ENCODE measurements around the gene AMELX.

DNA sequence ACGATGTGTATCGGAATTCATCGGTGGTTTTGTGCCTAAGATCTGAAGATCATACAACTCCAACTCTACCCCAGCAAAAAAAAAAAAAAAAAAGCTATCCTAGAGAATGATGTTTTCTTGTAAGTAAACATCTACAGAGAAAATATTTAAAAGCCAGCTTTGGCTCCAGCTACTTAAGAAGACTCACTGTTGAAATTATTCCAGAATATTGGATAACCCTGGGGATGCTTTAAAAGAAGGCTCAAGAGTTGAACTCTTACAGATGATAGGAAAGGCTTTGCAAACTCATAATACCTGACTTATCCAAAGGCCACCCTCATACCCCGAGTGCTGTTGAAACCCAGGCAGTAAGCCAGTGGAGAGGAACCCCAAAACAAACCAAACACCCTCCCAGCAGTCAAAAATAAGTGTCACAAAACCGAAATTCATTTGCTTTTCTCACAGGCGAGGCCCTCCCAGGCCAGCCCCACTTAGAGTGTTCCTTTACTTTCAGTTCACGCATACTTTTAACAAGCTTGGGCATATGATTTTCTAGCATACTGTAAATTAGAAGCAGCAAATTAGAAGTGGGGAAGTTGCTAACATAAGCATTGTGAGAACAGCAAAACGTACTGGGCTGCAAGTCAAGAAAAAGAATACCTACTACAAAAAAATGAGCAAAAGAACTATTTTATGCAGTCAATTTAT lies 2.7 kb upstream of the AMELX start:
- TF ChIP-seq CTCF (IDR thresholded peaks at IDR 0.05): no peak
- TF ChIP-seq POLR2A (IDR thresholded peaks at IDR 0.05): no peak

Data from sigmoid colon (tissue), 3 donors.